ENCODE results near the gene KLHL12. TPM values are rescaled to one million over a fixed set of nuclear protein-coding genes. Genes with fewer than 3 reads are reported as not detected.

The KLHL12 gene
- total RNA-seq, 1 experiment from 2014 or later, result 17.8 TPM

- no peak overlapping the region for H3K4me3 ChIP-seq (ENCODE audit: low read depth, low read length, poor library complexity, severe bottlenecking)
- POLR2A ChIA-PET (ENCODE audit: low non-redundant PET), result interaction anchor here (0.6 kb wide), 1 partner anchor 604 kb away, joined by 3 read pairs; no protein-coding TSS in a partner anchor
Observed at GRCh38 chr1:202862679-202863560, 64.1 kb downstream of the KLHL12 start.

DNA sequence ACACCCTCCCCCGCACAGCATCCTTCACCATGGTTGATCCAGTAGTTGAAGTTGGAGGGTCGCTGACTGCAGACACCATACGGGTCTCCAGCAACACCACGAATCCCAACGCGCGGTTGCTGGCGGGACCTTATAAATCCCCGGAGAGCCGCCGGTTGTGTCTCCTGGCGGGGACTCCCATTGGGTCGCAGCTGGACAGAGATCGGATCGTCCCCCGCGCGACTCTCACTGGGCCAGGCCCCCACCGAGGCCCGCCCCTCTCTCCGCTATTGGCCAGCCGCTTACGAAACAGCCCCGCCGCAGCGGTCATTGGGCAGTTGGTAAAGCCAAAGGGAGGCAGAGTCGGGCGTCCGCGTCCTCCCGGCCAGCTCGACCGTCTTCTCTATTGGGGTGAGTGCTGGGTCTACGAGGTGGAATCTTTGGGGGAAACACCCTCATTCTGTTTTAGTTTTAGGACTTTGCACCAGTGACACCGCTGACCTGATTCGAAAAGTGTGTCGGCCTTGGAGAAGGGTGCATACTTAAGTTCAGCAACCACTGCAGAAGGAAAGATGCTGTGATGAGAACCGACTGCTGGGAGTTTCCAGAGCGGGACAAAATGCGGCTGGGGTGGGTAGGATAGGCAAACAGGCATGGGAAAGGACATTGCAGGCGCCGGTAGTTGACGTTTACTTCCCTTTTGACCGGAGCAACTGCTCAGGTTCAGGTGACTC lies 65.5 kb downstream of the KLHL12 start:
- intact Hi-C loops (cut with micrococcal nuclease; ENCODE audit: unreplicated experiment), result no loop called here
- CTCF ChIA-PET, result no interaction called here
- H3K9me3 ChIP-seq (ENCODE audit: low read depth, low read length, poor library complexity, severe bottlenecking), result no peaks in the 10 kb centered on the region
- H3K27ac ChIP-seq (ENCODE audit: low read depth, low read length, poor library complexity, severe bottlenecking), result no peak overlapping the region
- H3K4me3 ChIP-seq (ENCODE audit: low read depth, low read length, poor library complexity, severe bottlenecking), result peak overlapping the region; percentile 54
- BruUV-seq (replicated peaks), result no TSS peak
- no peaks in the 10 kb centered on the region for H3K36me3 ChIP-seq (ENCODE audit: insufficient read depth, low read length, poor library complexity, severe bottlenecking)
- POLR2A ChIA-PET (ENCODE audit: low non-redundant PET), result interaction anchor here (0.5 kb wide), 1 partner anchor 297 kb away, joined by 3 read pairs; no protein-coding TSS in a partner anchor
- TF ChIP-seq EZH2 (IDR thresholded peaks at IDR 0.05; ENCODE audit: borderline replicate concordance, low read depth, low read length, poor library complexity, severe bottlenecking), result no peak
- TF ChIP-seq CTCF (conservative IDR thresholded peaks at IDR 0.05; ENCODE audit: low read depth, low read length), result no peak
- DNase-seq (ENCODE audit: low spot score), result peak; percentile 62
- peaks cover 44% of the 10 kb centered on the region for H3K27me3 ChIP-seq (replicated peaks; ENCODE audit: insufficient read depth, low read depth, low read length, poor library complexity)
- no peaks in the 10 kb centered on the region for H3K4me1 ChIP-seq (ENCODE audit: insufficient read depth, low read length, poor library complexity, severe bottlenecking)

More at GRCh38 chr1:202862679-202863560, 64.1 kb downstream of the KLHL12 start:
- no peak for TF ChIP-seq EZH2 (IDR thresholded peaks at IDR 0.05; ENCODE audit: borderline replicate concordance, low read depth, low read length, poor library complexity, severe bottlenecking)
- no peak for TF ChIP-seq CTCF (conservative IDR thresholded peaks at IDR 0.05; ENCODE audit: low read depth, low read length)
- Histone ChIP-seq H3K27ac (ENCODE audit: low read depth, low read length, poor library complexity, severe bottlenecking) (no peak overlapping the region), H3K4me1 (ENCODE audit: insufficient read depth, low read length, poor library complexity, severe bottlenecking) (no peaks in the 10 kb centered on the region), H3K36me3 (ENCODE audit: insufficient read depth, low read length, poor library complexity, severe bottlenecking) (no peaks in the 10 kb centered on the region), H3K27me3 (replicated peaks; ENCODE audit: insufficient read depth, low read depth, low read length, poor library complexity) (peaks cover 44% of the 10 kb centered on the region), H3K9me3 (ENCODE audit: low read depth, low read length, poor library complexity, severe bottlenecking) (no peaks in the 10 kb centered on the region)
- DNase-seq (ENCODE audit: low spot score), result no peak
- no TSS peak for BruUV-seq (replicated peaks)
- intact Hi-C loops (cut with micrococcal nuclease; ENCODE audit: unreplicated experiment), result no loop called here
- CTCF ChIA-PET, result no interaction called here

DNA sequence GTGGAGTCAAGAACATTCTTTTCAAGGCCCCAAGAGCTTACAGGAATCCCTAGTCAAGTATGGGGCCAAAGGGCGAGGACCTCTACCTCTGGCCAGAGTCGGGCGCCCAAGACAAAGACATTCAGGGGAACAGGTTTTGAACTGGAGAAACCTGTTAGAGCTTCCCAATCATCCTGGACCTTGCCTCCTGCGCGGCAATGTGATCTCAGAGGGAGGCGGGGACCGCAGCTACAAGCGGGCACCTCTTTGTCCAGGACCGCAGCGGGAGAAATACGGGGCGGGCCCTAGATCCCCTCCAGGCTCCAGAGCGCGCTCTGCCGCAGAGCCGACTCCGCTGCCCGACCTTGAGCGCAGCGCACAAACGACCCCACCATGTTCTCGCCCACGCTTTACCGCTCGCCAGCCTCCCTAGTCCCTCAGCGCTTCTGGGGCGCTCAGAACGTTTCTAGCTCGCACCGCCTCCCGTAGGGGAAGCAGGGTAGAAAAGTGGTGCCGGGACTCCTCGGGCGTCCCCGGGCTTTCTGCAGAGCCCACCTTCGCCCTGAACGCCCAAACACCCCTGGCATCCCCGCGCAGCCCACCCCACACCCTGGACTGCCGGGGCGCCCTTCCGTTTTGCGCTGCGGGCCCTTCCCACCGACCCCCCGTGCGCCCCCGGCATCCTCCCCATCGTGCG lies 66.2 kb downstream of the KLHL12 start:
- no peaks in the 10 kb centered on the region for H3K9me3 ChIP-seq (ENCODE audit: low read depth, low read length, poor library complexity, severe bottlenecking)
- no peak overlapping the region for H3K27ac ChIP-seq (ENCODE audit: low read depth, low read length, poor library complexity, severe bottlenecking)
- peak; percentile 43 for DNase-seq (ENCODE audit: low spot score)
- ChIA-PET CTCF (no interaction called here), POLR2A (ENCODE audit: low non-redundant PET) (interaction anchor here (0.5 kb wide), 1 partner anchor 296 kb away, joined by 3 read pairs; no protein-coding TSS in a partner anchor)
- no TSS peak for BruUV-seq (replicated peaks)
- no peaks in the 10 kb centered on the region for H3K4me1 ChIP-seq (ENCODE audit: insufficient read depth, low read length, poor library complexity, severe bottlenecking)
- H3K4me3 ChIP-seq (ENCODE audit: low read depth, low read length, poor library complexity, severe bottlenecking), result peak overlapping the region; percentile 54
- no peaks in the 10 kb centered on the region for H3K36me3 ChIP-seq (ENCODE audit: insufficient read depth, low read length, poor library complexity, severe bottlenecking)
- H3K27me3 ChIP-seq (replicated peaks; ENCODE audit: insufficient read depth, low read depth, low read length, poor library complexity), result peaks cover 38% of the 10 kb centered on the region
- intact Hi-C loops (cut with micrococcal nuclease; ENCODE audit: unreplicated experiment), result no loop called here
- TF ChIP-seq EZH2 (IDR thresholded peaks at IDR 0.05; ENCODE audit: borderline replicate concordance, low read depth, low read length, poor library complexity, severe bottlenecking), result no peak
- TF ChIP-seq CTCF (conservative IDR thresholded peaks at IDR 0.05; ENCODE audit: low read depth, low read length), result no peak
